OCI-LY7 (cell line): ENCODE data around the gene VPS4B.

Experiments
- CTCF ChIP-seq: fragments of 200-600 bp; sonication (generic); conservative IDR thresholded peaks from 2 replicates; pipeline ENCODE4 v1.5.1; 2014; ENCODE audit warnings: mild to moderate bottlenecking, antibody characterized with exemption, low read length, moderate library complexity, mixed read lengths
- EZH2phosphoT487 ChIP-seq: fragments of 200-600 bp; sonication (generic); IDR thresholded peaks from 2 replicates; pipeline ENCODE4 v1.6.1; 2018; ENCODE audit warnings: low read depth, borderline replicate concordance, mild to moderate bottlenecking, mixed run types, antibody characterized with exemption, low read length, moderate library complexity, mixed read lengths

GRCh38 chr18:63447066-63447465 is 24.8 kb upstream of the VPS4B start:
- no peak for TF ChIP-seq CTCF
- TF ChIP-seq EZH2phosphoT487, result no peak
